IMR-90 (cell line): ENCODE data around the gene PLBD2.

Experiments
- CTCF ChIP-seq: conservative IDR thresholded peaks from 2 replicates; pipeline ENCODE4 v1.5.1; 2012; ENCODE audit warnings: mild to moderate bottlenecking, low read depth, low read length, improper control_type of control experiment
- MXI1 ChIP-seq: IDR thresholded peaks from 2 replicates; pipeline ENCODE4 v1.6.1; 2012; ENCODE audit warnings: low read depth, mild to moderate bottlenecking, low read length, moderate library complexity, borderline replicate concordance
- POLR2A ChIP-seq: IDR thresholded peaks from 2 replicates; pipeline ENCODE4 v1.6.1; 2012; ENCODE audit warnings: mild to moderate bottlenecking, low read depth, low read length
- RAD21 ChIP-seq: IDR thresholded peaks from 2 replicates; pipeline ENCODE4 v1.6.1; 2012; ENCODE audit warnings: low read length, improper control_type of control experiment
- RFX5 ChIP-seq: IDR thresholded peaks from 2 replicates; pipeline ENCODE4 v1.8.0; 2012; ENCODE audit warnings: low read depth, mild to moderate bottlenecking, low read length, moderate library complexity

DNA sequence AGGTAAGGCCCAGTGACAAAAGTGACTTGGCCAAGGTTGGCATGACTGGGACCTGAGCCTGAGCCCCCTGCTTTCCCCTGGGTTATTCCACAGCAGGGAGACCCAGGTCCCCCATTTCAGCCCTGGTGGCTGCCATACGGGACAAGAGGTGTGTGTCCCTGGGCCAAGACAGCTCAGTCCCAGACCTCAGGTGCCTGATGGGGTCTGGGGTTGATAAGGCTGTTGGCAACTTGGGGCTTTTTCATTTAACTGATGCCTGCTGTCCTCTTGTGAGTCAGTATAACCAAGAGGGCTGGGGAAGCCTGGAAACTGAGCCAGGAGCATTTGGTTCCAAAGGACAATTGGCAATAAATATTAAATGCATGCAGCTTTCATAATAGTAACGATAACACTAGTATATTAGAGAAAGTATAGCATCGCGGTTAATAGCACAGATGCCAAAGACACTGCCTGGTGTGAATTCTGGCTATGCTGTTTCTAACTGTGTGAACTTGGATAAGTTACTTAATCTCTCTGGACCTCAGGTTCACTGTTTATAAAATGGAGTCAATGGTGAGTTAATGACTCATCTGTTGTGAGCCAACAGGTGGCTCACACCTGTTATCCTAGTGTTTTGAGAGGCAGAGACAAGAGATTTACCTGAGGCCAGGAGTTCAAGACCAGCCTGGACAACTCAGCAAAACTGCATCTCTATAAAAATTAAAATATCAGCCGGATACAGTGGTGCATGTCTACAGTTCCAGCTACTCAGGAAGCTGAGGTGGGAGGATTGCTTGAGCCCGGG is 64.7 kb downstream of the PLBD2 start:
- TF ChIP-seq CTCF (no peak), POLR2A (no peak), MXI1 (no peak), RAD21 (no peak), RFX5 (no peak)
